Measurements from ENCODE around the gene RBM7. TPM values are rescaled to one million over a fixed set of nuclear protein-coding genes. Genes with fewer than 3 reads are reported as not detected.

Gene RBM7
- total RNA-seq, 1 donor from 2014 or later: 49.3 TPM

GRCh38 chr11:114399490-114400215, 813 bp upstream of the RBM7 start:
- Histone ChIP-seq H3K9ac (ENCODE audit: low read length) (peak overlapping the region; percentile 100), H3K27ac (ENCODE audit: low read depth, low read length) (peak overlapping the region; percentile 100), H3K4me2 (ENCODE audit: low read length) (peak overlapping the region; percentile 89), H3K4me1 (ENCODE audit: insufficient read depth, low read length) (peaks cover 16% of the 10 kb centered on the region), H3K79me2 (ENCODE audit: insufficient read depth, low read length) (peaks cover 57% of the 10 kb centered on the region), H3K36me3 (ENCODE audit: insufficient read depth, low read length) (peaks cover 12% of the 10 kb centered on the region), H3K27me3 (ENCODE audit: insufficient read depth, low read length) (no peaks in the 10 kb centered on the region), H3K9me3 (ENCODE audit: insufficient read depth, low read depth, low read length) (no peaks in the 10 kb centered on the region), H4K20me1 (ENCODE audit: insufficient read depth, low read length) (peaks cover 12% of the 10 kb centered on the region), H2AFZ (ENCODE audit: low read depth, low read length) (peak overlapping the region; percentile 84), H3K4me3 (ENCODE audit: insufficient read depth, low read depth, low read length) (peak overlapping the region; percentile 99)
- TF ChIP-seq EZH2 (IDR thresholded peaks at IDR 0.05; ENCODE audit: insufficient read depth, low read length): no peak
- no peak for TF ChIP-seq CTCF (IDR thresholded peaks at IDR 0.05; ENCODE audit: insufficient read depth, low read depth, low read length)
- peak overlapping the region; percentile 99 for H3K27ac Mint-ChIP-seq (ENCODE audit: unreplicated experiment)
- H3K27me3 Mint-ChIP-seq (ENCODE audit: low read depth, unreplicated experiment): no peaks in the 10 kb centered on the region
- no peaks in the 10 kb centered on the region for H3K9me3 Mint-ChIP-seq (ENCODE audit: unreplicated experiment)
- peaks cover 25% of the 10 kb centered on the region for H3K4me1 Mint-ChIP-seq (ENCODE audit: low read depth, unreplicated experiment)
- FAIRE-seq (peak; percentile 56), DNase-seq (ENCODE audit: low read depth) (no peak)
- H3K36me3 Mint-ChIP-seq (ENCODE audit: low read depth, unreplicated experiment): peaks cover 2% of the 10 kb centered on the region
- peak overlapping the region; percentile 94 for H3K4me3 Mint-ChIP-seq (ENCODE audit: unreplicated experiment)

DNA sequence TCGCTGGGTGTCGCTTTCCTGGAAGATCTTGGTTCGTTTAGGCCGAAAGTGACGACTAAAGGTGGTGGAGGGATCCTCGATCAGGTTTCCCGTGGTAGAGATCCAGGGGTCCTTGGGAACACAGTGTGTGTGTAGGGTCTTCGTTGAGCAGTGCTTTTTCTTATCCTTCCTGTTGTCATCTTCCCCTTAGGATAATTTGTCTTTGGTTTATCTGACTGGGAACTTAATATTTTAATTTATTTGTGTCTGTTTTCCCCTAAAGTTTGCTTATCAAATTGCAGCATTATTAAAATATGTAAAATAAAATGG, 403 bp downstream of the RBM7 start:
- Histone ChIP-seq H3K4me1 (ENCODE audit: insufficient read depth, low read length) (peaks cover 16% of the 10 kb centered on the region), H4K20me1 (ENCODE audit: insufficient read depth, low read length) (peaks cover 19% of the 10 kb centered on the region), H3K79me2 (ENCODE audit: insufficient read depth, low read length) (peaks cover 70% of the 10 kb centered on the region), H3K27ac (ENCODE audit: low read depth, low read length) (peak overlapping the region; percentile 100), H3K27me3 (ENCODE audit: insufficient read depth, low read length) (no peaks in the 10 kb centered on the region), H3K4me2 (ENCODE audit: low read length) (peak overlapping the region; percentile 89), H3K9ac (ENCODE audit: low read length) (peak overlapping the region; percentile 100), H3K36me3 (ENCODE audit: insufficient read depth, low read length) (peaks cover 18% of the 10 kb centered on the region), H3K4me3 (ENCODE audit: insufficient read depth, low read depth, low read length) (peak overlapping the region; percentile 99), H2AFZ (ENCODE audit: low read depth, low read length) (peak overlapping the region; percentile 51), H3K9me3 (ENCODE audit: insufficient read depth, low read depth, low read length) (no peaks in the 10 kb centered on the region)
- Mint-ChIP-seq H3K4me1 (ENCODE audit: low read depth, unreplicated experiment) (peaks cover 35% of the 10 kb centered on the region), H3K9me3 (ENCODE audit: unreplicated experiment) (no peaks in the 10 kb centered on the region), H3K4me3 (ENCODE audit: unreplicated experiment) (peak overlapping the region; percentile 94), H3K27ac (ENCODE audit: unreplicated experiment) (peak overlapping the region; percentile 99), H3K27me3 (ENCODE audit: low read depth, unreplicated experiment) (no peaks in the 10 kb centered on the region), H3K36me3 (ENCODE audit: low read depth, unreplicated experiment) (peaks cover 5% of the 10 kb centered on the region)
- TF ChIP-seq CTCF (IDR thresholded peaks at IDR 0.05; ENCODE audit: insufficient read depth, low read depth, low read length) (no peak), EZH2 (IDR thresholded peaks at IDR 0.05; ENCODE audit: insufficient read depth, low read length) (no peak)
- no peak for FAIRE-seq
- no peak for DNase-seq (ENCODE audit: low read depth)

DNA sequence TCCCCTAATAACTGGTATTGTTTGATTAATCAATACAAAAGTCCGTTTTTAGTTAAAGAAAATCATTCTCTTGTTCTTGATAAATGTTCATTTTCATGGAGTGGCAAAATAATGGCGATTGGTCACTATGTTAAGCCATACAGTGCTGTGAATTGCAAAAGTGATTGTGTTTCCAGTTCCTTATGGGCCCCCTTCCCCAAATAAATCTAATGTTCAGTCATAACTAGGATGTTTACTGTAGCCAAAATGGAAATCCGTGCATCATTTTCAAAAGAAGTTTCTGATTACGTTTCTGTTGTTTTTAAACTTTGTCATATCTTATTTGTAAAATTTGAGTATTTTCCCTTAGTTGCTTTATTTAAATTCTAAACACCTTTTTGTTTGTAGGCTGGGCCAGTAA, 845 bp downstream of the RBM7 start:
- no peak for TF ChIP-seq CTCF (IDR thresholded peaks at IDR 0.05; ENCODE audit: insufficient read depth, low read depth, low read length)
- no peak for TF ChIP-seq EZH2 (IDR thresholded peaks at IDR 0.05; ENCODE audit: insufficient read depth, low read length)
- Mint-ChIP-seq H3K27ac (ENCODE audit: unreplicated experiment) (peak overlapping the region; percentile 99), H3K36me3 (ENCODE audit: low read depth, unreplicated experiment) (peaks cover 9% of the 10 kb centered on the region), H3K9me3 (ENCODE audit: unreplicated experiment) (no peaks in the 10 kb centered on the region), H3K4me3 (ENCODE audit: unreplicated experiment) (peak overlapping the region; percentile 94), H3K4me1 (ENCODE audit: low read depth, unreplicated experiment) (peaks cover 35% of the 10 kb centered on the region), H3K27me3 (ENCODE audit: low read depth, unreplicated experiment) (no peaks in the 10 kb centered on the region)
- H3K9ac ChIP-seq (ENCODE audit: low read length): peak overlapping the region; percentile 100
- H3K9me3 ChIP-seq (ENCODE audit: insufficient read depth, low read depth, low read length): no peaks in the 10 kb centered on the region
- peak overlapping the region; percentile 99 for H3K4me3 ChIP-seq (ENCODE audit: insufficient read depth, low read depth, low read length)
- FAIRE-seq (no peak), DNase-seq (ENCODE audit: low read depth) (no peak)
- peak overlapping the region; percentile 89 for H3K4me2 ChIP-seq (ENCODE audit: low read length)
- H3K27ac ChIP-seq (ENCODE audit: low read depth, low read length): peak overlapping the region; percentile 100
- peaks cover 16% of the 10 kb centered on the region for H3K4me1 ChIP-seq (ENCODE audit: insufficient read depth, low read length)
- peaks cover 23% of the 10 kb centered on the region for H3K36me3 ChIP-seq (ENCODE audit: insufficient read depth, low read length)
- peaks cover 74% of the 10 kb centered on the region for H3K79me2 ChIP-seq (ENCODE audit: insufficient read depth, low read length)
- H4K20me1 ChIP-seq (ENCODE audit: insufficient read depth, low read length): peaks cover 20% of the 10 kb centered on the region
- H2AFZ ChIP-seq (ENCODE audit: low read depth, low read length): no peak overlapping the region
- no peaks in the 10 kb centered on the region for H3K27me3 ChIP-seq (ENCODE audit: insufficient read depth, low read length)

Measured in astrocyte (in vitro differentiated cells and primary cell).